Measurements from ENCODE around the gene IL3.

IL3 gene

GRCh38 chr5:132021654-132022053 lies 38.8 kb upstream of the IL3 start:
- DNase-seq (ENCODE audit: low read depth), result no peak
- TF ChIP-seq, protein P1, sequence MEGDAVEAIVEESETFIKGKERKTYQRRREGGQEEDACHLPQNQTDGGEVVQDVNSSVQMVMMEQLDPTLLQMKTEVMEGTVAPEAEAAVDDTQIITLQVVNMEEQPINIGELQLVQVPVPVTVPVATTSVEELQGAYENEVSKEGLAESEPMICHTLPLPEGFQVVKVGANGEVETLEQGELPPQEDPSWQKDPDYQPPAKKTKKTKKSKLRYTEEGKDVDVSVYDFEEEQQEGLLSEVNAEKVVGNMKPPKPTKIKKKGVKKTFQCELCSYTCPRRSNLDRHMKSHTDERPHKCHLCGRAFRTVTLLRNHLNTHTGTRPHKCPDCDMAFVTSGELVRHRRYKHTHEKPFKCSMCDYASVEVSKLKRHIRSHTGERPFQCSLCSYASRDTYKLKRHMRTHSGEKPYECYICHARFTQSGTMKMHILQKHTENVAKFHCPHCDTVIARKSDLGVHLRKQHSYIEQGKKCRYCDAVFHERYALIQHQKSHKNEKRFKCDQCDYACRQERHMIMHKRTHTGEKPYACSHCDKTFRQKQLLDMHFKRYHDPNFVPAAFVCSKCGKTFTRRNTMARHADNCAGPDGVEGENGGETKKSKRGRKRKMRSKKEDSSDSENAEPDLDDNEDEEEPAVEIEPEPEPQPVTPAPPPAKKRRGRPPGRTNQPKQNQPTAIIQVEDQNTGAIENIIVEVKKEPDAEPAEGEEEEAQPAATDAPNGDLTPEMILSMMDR (IDR thresholded peaks at IDR 0.05; ENCODE audit: low read depth, low read length, missing control alignments), result no peak
- no peak overlapping the region for H3K4me3 ChIP-seq (ENCODE audit: low read depth, low read length)

DNA sequence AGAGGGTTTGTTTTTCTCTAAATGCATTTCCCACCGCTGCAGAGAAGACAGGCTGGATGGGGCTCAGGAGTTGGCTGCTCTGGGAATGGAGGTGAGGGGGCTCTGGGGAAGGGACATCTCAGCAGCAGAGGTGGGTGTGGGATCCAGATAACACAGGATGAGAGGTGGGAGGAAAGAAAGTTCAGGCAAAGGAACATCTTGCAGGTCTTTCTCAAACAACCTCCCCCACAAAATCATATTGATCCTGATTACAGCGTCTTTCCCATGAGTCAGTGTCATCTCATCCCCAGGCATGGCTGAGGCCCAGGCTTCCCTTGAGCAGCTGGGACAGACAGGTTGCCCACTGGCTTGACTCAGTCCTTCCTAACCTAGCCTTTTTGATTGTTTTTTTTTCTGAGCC lies 37.7 kb upstream of the IL3 start:
- H3K4me3 ChIP-seq (ENCODE audit: low read depth, low read length), result no peak overlapping the region
- DNase-seq (ENCODE audit: low read depth), result no peak
- TF ChIP-seq, protein P1 (IDR thresholded peaks at IDR 0.05; ENCODE audit: low read depth, low read length, missing control alignments), result no peak

DNA sequence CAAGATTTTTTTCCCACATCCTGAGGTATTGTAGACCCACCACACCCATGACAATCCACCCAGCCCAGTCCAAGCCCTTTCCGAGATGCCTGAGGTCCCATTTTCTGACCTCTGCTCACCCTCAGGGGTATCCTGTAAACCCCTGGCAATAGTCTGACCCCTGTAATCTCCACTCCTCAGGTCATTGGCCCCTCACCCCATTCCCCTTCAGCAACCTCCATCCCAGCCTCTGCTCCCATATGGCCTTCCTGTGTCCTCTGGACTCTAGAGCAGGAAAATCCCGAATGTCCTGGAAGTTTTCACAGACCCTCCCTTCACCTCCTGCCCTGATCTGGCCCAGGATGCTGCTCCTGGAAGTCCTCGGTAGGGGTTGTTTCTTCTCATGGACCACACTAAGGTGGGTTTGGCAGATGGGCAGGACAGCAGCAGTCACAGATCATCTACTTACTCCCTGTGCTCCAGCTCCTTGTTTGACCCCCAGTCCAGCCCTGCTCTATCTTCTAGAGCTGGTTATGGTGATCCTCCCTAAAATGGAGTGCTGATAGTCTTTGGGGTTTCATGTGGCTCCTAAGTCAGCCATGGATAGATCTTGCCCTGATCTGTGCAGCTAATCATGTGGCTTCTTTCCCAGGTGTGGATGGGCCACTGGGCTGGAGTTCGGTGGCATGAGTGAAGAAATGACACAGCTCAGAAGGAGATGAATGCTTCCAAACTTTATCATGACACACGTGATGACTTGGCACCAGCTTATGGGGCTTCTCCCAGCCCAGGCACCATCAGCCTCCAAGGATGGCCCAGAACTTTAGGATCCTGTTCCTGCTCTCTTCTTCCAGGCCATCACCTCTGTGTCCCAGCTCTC lies 37.0 kb upstream of the IL3 start:
- TF ChIP-seq, protein P1 (IDR thresholded peaks at IDR 0.05; ENCODE audit: low read depth, low read length, missing control alignments), result no peak
- H3K4me3 ChIP-seq (ENCODE audit: low read depth, low read length), result no peak overlapping the region
- DNase-seq (ENCODE audit: low read depth), result no peak

DNA sequence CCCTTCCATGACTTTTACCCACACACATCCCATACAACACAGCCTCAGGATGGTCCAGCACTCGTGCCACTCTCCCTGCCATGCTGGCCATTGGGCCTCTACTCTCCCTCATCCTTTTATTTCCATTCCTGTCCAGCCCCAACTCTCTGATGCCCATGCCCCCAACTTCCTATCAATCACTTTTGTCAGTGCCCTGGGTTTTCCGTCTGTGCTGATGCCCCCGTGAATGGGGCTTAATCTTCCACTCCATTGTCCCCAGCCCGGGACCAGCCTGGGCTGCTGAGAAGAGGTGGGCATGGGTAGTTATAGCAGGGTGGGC lies 36.4 kb upstream of the IL3 start:
- H3K4me3 ChIP-seq (ENCODE audit: low read depth, low read length), result no peak overlapping the region
- DNase-seq (ENCODE audit: low read depth), result no peak
- TF ChIP-seq, protein P1 (IDR thresholded peaks at IDR 0.05; ENCODE audit: low read depth, low read length, missing control alignments), result no peak

GRCh38 chr5:132024789-132025402 lies 35.6 kb upstream of the IL3 start:
- no peak for DNase-seq (ENCODE audit: low read depth)
- H3K4me3 ChIP-seq (ENCODE audit: low read depth, low read length), result no peak overlapping the region
- TF ChIP-seq, protein P1 (IDR thresholded peaks at IDR 0.05; ENCODE audit: low read depth, low read length, missing control alignments), result no peak

GRCh38 chr5:132025403-132025971 lies 35.0 kb upstream of the IL3 start:
- DNase-seq (ENCODE audit: low read depth), result no peak
- TF ChIP-seq, protein P1 (IDR thresholded peaks at IDR 0.05; ENCODE audit: low read depth, low read length, missing control alignments), result no peak
- H3K4me3 ChIP-seq (ENCODE audit: low read depth, low read length), result no peak overlapping the region

Data from GM12864 (cell line).